Retina (tissue), 1 donor: ENCODE data around the gene RBM20.
"Not testable (repeated sequence)": the region's sequence is repeated elsewhere in the genome, so short reads cannot be mapped to it uniquely, and the experiment has no call there.

ENCODE experiments used
- DNase-seq: peaks from one replicate; pipeline ENCODE4 v3.0.0-alpha.2; 2016

Gene RBM20

GRCh38 chr10:110649347-110650264 is 5.5 kb downstream of the RBM20 start:
- no peak for DNase-seq

- DNase-seq: no peak
Observed at GRCh38 chr10:110650265-110650668, 6.1 kb downstream of the RBM20 start.

GRCh38 chr10:110651044-110651958 is 7.2 kb downstream of the RBM20 start:
- no peak for DNase-seq

- DNase-seq: no peak
Observed at GRCh38 chr10:110652475-110653118, 8.5 kb downstream of the RBM20 start.

- DNase-seq: no peak
Observed at GRCh38 chr10:110655320-110655719, 11.2 kb downstream of the RBM20 start.

GRCh38 chr10:110656612-110657011 is 12.5 kb downstream of the RBM20 start:
- no peak for DNase-seq

- DNase-seq: no peak
Observed at GRCh38 chr10:110657973-110658691, 14.0 kb downstream of the RBM20 start.

- DNase-seq: no peak
Observed at GRCh38 chr10:110659558-110659957, 15.4 kb downstream of the RBM20 start.

- DNase-seq: peak; percentile 55
Observed at GRCh38 chr10:110660289-110660688, 16.2 kb downstream of the RBM20 start.

- no peak for DNase-seq
Observed at GRCh38 chr10:110661292-110661691, 17.2 kb downstream of the RBM20 start.

- no peak for DNase-seq
Observed at GRCh38 chr10:110664483-110665420, 20.6 kb downstream of the RBM20 start.

- not testable (repeated sequence) for DNase-seq
Observed at GRCh38 chr10:110666259-110666658, 22.1 kb downstream of the RBM20 start.

- DNase-seq: no peak
Observed at GRCh38 chr10:110666673-110667072, 22.5 kb downstream of the RBM20 start.

GRCh38 chr10:110667620-110668343 is 23.6 kb downstream of the RBM20 start:
- DNase-seq: no peak

- DNase-seq: no peak
Observed at GRCh38 chr10:110668443-110668842, 24.3 kb downstream of the RBM20 start.

GRCh38 chr10:110670335-110670734 is 26.2 kb downstream of the RBM20 start:
- no peak for DNase-seq

- peak; percentile 85 for DNase-seq
Observed at GRCh38 chr10:110671788-110672579, 27.8 kb downstream of the RBM20 start.

GRCh38 chr10:110672580-110672919 is 28.4 kb downstream of the RBM20 start:
- DNase-seq: no peak

- DNase-seq: no peak
Observed at GRCh38 chr10:110676016-110676415, 31.9 kb downstream of the RBM20 start.
